ENCODE results near the gene PEX10.
"Not testable (repeated sequence)": the region's sequence is repeated elsewhere in the genome, so short reads cannot be mapped to it uniquely, and the experiment has no call there.

PEX10 gene

DNA sequence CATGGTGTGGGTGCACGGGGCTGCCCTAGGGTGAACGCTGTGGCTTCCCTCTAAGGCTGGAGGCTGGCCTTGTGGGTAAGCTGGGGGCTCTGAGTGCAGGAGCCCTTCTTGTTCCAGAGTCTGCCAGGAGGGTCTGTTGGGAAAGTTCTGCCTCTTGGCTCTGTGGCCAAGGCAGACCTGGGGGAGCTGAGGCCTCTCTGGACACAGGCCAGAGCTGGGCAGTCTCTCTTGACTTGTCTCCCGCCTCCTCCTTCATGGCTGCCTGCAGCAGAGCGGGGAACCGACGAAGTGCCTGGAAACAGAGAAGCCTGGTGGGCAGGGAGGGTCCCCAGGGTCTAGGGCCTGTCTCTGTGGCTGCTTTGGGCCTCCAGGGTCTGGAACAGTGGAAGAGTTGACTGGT is 30.3 kb upstream of the PEX10 start:
- no peak for DNase-seq

DNA sequence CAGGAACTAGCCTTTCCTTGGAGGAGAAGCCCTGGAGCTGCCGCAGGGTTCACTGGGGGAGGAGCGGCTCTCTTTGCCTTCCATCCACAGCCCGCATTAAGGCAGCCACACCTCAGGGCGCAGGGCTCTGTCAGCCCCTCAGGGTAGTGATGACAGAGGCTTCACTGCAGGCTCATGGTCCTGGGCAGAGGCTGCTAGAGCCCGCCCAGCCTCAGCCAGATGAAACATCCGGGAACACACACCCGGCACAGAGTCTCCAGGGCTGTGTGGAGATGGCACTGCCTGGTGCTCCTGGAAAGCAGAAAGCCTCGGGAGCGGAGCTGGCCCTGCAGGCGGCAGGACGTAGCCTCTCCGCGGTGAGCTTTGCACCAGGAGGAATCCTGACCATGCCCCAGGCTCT is 29.4 kb upstream of the PEX10 start:
- DNase-seq: no peak

DNA sequence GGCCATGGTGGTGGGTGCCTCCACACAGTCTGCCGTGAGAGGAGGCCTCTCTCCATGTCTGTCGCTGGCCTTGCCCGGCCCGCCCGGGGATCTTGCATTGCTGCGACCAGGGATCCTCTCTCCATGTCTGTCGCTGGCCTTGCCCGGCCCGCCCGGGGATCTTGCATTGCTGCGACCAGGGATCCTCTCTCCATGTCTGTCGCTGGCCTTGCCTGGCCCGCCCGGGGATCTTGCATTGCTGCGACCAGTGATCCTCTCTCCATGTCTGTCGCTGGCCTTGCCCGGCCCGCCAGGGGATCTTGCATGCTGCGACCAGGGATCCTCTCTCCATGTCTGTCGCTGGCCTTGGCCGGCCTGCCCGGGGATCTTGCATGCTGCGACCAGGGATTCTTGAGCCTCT is 28.0 kb upstream of the PEX10 start:
- DNase-seq: not testable (repeated sequence)

DNA sequence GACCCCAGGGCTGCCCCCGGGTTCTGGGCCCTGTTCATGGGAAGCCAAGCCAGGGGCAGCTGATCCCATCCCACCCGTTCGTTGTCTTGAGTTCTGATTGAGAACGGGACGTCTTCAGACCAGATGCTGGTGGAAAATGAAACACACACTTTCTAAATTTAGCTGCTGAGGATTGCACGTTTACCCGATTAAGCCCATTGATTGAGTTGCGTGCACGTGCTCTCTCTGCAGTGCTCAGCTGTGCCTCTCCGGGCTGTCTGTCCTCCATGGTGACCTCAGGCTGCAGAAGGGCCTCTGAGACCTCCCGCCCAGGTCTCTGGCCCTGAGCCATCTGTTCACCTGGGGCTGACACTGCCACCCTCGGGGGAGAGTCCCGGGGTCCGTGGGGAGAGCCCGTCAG is 27.0 kb upstream of the PEX10 start:
- no peak for DNase-seq

DNA sequence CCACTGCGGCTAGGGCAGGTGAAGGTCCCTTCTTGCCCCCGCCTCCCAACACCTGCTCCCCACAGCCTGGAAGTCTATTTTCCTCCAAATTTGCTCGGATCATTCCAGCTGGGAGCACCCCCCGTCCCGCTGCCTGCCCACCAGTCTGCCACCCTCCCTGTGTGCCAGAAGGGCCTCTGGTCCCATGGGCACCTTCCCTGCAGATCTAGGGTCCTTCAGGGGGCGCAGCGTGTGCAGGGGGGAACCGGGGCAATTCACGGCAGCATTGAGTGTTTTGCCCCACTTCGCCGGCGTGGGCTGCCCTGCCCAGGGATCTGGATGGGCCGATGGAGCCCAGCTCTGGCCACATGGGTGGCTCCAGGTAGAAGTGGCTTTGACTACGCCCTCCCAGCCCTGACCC is 26.3 kb upstream of the PEX10 start:
- DNase-seq: no peak

DNA sequence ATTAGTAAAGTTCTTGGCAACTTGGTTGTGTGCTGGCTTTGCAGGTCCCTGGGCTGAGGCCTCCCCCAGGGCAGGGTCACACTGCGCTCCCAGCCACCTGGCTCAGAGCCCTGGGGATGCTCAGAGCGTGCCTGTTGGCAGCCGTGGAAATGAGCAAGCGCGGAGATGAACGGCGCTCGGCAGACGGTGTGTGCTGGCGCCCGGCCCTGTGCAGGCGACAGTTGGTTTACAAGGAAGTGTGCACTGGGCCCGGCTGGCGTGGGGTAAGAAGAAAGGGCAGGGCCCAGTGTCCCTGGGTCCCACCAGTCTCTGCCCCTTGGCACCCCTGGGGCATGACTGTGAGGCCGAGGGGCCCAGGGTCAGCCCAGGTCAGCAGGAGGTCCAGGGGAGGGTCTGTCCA is 25.7 kb upstream of the PEX10 start:
- DNase-seq: no peak

DNA sequence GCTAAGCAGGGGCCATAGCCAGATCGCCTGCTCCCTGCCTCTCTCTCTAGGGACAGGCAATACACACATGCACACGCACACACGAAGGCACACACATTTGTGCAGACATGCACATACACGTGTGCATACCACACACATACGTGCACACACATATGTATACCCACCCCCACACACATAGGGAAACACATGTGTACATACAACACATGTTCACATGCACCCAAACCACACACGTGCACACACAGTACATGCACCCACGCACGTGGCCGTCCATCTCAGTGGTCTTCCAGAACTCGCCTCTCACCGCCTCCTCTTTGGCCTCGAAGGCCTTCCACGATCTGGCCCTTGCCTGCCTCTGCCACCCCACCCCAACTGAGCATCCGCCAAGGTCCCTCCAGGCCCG is 25.3 kb upstream of the PEX10 start:
- DNase-seq: no peak

DNA sequence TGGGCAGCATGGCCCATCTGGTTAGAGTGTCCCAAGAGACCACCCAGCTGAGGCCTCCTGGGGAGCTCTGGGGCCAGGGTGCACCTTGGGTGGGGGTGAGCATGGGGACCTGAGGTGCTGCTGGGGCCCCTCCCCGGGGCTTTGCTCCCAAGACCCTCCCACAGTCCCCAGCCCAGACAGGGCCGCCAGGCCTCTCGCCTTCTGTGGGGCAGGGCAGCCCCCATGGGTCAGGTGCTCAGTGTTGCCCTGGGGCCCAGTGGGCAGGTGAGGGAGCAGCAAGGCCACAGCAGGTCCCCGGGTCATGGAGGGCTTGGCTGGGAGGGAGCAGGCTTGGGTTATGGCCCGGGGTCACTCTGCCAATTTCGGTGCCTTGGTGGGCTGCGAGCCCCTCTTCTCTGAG is 24.5 kb upstream of the PEX10 start:
- no peak for DNase-seq

DNA sequence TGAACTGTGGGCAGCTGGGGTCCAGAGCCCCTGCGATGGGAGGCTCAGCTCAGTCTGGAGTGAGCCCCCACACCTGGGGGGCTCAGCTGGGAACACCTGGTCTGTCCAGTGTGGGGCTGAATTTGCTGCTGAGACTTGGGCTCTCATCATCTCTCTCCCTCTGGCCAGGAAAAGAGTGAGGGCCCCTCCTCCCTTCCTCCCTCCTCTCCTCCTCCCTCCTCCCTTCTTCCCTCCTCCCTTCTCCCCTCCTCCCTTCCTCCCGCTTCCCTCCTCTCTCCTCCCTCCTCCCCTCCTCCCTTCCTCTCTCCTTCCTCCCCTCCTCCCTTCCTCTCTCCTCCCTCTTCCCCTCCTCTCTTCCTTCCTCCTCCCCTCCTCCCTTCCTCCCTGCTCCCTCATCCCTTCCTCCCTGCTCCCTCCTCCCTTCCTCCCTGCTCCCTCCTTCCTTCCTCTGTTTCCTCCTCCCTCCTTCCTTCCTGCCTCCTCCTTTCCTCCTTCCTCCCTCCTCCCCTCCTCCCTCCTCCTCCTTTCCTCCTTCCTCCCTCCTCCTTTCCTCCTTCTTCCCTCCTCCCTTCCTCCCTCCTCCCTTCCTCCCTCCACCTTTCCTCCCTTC is 23.5 kb upstream of the PEX10 start:
- DNase-seq: no peak

DNA sequence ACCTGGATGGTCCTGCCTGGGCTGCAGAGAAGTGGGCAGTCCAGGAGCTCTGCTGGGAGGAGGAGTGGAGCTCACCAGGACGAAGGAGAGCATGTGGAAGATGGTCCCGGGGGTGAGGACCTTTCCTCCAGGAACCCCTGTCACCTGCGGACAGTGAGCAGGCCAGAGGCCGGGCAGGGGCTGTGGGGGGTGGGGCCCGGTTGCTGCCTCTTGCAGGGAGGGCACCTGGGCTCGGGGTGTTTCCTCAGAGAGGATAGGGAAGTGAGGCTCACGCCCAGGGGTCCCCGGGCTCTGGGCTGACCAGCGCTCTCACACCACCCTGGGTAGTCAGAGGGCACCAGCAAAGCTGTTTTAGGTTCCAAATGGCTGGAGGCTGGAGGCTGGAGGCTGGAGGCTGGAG is 22.7 kb upstream of the PEX10 start:
- DNase-seq: no peak

DNA sequence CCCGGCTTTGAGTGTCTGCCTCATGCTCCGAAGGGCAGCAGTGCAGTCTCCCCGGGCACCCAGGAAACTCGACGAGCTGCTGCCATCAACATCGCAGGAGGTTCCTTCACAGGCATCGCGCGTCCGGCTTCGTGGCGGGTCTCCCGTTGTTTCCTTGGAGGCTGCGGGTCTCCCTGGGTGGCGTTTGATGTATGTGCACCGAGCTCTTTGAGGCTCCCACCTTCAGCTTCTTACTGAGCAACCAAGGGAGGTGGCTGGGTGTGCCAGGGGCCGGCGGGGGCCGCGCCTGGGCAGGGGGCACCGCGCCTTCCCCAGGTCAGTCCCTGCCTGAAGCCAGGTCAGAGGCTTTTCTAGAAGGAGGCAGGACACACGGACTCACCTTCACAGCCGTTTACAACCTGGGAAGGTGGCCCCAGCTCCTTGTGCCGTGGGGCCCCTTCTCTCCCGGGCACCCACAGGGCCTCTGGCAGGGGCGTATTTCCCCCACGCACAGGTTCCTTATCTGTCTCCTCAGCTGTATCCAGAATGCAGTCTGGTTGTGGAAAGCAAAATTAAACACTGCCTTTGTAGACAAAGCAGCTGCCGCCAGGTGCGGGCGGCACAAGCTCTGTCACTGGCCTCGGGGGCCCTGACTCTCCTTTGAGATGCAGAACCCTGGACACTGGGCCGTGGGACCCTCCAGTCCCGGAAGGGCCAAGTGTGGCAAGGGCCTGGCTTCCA is 21.7 kb upstream of the PEX10 start:
- no peak for DNase-seq

DNA sequence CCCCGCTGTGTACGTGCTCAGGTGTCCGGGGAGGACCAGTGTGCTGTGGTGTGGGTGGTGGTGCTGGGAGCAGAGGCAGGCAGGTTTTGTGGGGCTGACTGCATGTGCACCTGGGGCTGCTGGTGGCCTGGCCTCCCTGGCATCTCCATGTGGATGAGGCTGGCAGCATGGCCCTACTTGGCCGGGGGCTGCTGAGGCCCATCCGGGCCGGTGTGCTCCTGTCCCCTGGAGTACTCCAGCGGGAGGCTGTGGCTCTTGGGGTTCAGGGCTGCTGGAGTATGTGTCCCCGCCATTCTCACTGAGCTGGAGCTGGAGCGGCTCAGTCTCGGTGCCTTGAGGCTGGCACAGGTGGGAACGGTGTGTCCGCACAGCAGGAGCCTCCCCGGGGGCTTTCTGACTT is 20.8 kb upstream of the PEX10 start:
- DNase-seq: no peak

DNA sequence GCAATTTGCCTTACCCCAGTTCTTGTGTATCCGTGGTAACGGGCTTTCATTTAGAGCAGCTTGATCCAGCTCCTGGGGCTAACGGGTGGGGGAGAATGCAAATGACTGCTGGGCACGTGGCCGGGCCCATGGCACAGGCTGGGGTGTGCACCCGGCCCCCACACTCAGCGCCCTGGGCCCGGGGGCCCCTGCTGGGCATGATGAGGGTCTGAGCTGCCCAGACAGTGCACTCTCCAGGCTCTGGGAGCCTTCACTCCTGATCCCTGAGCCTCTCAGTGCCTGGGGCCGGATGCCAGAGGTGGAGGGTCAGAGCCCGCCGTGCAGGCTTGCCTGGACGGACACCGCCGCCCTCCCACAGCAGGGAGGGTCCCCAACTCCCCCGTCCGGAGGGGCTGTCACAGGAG is 20.1 kb upstream of the PEX10 start:
- no peak for DNase-seq

DNA sequence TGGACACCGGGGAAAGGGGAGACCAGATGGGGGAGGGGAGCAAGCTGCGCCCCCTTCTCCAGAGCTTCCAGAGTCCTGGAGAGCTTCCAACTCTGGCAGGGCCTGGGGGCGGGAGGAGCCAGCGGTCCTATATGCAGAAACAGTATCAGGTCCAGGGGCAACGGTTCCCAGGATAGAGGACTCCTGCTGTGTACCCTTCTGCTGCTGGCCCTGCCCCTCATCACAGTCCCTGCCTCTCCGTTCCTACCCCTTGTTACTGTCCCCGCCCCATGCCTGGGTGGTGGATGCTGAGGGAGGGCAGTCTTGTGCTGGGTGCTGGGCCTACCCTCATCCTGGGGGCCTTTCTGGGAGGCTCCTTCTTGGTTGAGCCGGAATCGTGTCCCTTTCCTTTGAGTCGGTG is 19.2 kb upstream of the PEX10 start:
- no peak for DNase-seq

DNA sequence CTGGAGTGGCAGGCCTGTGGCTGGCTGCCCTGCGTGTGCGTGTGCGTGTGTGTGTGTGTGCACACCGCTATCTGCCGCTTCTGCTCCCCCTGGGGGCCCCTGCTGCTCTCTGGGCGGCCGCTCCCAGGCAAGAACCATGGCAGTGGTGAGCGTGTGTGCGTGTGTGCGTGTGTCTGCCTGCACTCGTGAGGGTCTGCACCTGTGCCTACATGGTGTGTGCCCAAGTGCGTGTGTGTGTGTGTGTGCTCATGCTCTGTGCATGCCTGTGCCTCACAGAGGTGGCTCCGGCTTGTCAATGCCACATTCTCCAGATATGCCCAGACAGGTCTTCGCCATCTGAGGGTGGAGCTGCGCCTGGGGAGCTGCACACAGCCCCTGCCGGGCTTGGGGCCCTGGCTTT is 18.7 kb upstream of the PEX10 start:
- DNase-seq: no peak

DNA sequence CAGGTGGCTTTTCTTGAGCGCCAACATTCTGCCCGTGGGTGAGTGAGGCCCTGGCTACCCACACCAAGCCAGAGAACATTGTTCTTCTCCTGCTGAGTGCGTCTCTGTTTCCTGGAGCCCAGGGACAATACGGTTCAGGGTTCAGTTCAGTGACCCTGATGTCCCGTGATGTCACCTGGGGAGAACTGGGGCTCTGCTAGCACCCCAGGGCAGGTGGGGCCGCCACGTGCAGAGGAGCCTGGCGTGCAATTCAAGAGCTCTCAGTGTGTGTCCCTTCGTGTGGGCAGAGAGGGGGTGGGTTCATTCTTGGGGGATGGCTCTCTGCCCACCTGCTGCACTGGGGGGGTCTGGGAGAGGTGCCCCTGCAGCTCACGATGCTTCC is 18.2 kb upstream of the PEX10 start:
- DNase-seq: no peak

DNA sequence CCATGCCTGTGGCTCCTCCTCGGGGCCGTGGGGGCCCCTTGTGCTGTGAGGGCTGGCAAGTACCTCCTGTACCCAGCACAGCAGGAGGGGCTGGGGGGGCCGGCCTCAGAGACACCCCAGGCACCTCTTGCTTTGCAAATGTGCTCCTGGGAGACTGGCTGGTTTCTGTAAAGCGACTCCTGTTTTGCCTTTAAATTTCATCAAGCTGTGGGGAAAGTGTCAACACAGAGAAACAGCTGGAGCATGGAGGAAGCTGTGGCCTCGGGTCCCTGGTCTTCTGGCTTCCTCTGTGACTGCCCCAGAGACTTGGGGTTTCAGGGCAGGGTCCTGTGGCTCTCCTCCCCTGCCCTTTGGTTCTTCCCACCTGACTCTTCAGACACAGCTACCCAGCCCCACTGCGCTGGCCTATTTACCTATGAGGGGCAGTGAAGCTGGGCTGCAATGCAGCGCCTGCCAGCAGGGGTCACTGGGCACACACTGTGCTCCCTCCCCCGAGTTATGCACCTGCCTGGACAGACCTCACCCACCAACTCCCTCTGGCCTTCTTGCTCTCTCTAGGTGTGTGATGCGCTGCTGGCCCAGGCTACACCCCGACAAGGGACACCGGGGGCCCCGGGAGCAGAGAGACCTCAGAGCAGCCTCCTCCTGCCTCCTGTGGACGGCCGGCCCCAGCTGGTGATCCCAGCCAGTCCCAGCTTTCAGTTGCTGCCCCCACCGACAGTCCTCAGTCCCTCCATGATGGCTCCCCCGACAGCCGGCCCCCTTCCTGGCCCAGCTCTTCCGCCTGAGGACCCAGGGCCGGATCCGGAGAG is 17.6 kb upstream of the PEX10 start:
- DNase-seq: no peak

DNA sequence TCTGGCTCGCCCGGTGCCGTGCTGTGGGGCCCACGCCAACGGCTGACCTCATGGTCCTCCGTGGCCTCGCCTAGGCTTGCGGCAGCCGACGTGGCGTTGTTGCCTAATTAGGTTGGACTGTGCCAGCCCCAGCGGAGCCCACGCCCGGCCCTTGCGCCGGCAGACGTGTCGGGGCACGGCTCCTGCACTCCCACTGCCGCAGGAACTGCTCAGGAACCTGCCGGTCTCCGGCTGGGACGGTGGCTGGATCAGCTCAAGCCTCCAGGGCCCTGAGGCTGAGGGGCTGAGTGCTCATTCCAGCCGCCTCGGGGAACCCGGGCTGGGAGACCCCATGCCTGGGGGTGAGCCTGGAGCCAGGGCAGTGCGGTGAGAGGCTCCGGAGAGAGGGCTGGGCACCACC is 16.1 kb upstream of the PEX10 start:
- no peak for DNase-seq

DNA sequence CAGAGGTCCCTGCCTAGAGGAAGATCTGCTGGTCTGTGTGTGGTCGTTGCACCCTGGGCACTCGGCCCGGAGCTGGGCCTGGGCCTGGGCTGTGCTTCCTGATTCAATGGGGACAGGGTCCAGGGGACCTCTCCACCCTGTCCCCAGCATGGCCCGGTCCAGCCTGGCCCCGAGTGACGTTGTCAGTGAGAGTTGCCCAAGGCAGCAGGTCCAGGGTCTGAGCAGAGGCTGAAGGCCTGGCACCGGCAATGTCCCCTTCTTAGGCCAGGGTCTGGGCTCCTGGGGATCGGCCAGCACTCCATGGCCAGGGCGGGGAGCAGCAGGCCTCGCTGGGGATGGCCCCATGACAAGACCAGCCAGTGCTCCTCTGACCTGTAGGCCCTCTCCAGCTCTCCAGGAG is 15.6 kb upstream of the PEX10 start:
- no peak for DNase-seq

DNA sequence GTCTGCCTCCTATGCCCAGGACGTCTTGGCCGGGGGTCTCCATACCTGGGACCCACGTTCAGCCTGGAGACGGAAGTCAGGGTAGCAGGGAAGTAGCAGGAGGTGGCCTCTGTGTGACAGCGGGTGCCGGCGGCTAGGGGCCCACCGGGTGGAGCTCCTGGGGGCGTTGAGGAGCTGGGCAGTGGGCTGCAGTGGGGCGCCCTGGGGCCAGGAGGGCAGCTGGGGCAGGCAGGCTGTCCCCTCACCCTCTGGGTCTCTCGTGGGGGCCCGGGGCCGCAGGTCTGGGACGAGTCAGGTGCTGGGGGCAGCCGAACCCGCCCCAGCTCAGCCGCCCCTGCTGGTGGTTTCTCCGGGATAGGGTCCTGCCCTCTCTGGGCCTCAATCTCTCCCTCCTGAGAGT is 14.7 kb upstream of the PEX10 start:
- no peak for DNase-seq

DNA sequence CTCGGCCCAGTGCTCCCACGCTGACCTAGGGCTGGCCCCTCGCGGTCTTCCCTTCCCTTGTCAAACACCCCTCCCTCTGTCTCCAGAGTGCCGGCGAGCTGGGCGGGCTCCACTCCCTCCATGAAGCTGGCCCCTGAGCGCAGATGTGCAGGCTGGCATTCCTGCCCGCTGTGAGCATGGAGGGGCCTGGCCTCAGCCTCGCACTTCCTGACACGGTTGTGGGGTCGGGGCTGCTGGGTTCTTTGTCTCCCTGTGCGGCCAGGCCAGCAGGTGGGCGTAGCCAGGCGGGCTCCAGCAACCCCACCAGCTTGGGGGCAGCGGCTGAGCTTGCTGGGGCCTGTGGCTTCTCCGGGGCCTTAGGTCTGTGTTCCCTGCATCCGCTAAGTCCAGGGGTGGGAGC is 14.2 kb upstream of the PEX10 start:
- no peak for DNase-seq

DNA sequence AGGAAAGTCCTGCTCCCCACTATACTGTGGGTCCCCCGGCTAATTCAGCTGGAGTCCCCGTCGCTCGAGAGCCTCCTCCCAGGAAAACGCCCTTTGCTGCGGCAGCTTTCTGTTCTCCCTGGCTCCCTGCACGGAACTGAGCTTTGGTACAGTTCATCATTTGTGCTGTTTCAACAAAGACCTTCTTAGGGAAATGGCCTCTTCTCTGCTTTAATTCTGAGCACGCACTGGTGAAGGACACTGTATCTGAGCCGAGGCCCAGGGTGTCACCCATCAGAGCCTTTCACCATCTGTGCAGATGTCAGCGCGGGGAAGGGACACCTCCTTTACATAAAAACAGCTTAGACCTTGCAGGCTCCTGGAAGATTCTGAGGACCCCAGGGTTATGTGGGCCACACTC is 13.5 kb upstream of the PEX10 start:
- DNase-seq: no peak

DNA sequence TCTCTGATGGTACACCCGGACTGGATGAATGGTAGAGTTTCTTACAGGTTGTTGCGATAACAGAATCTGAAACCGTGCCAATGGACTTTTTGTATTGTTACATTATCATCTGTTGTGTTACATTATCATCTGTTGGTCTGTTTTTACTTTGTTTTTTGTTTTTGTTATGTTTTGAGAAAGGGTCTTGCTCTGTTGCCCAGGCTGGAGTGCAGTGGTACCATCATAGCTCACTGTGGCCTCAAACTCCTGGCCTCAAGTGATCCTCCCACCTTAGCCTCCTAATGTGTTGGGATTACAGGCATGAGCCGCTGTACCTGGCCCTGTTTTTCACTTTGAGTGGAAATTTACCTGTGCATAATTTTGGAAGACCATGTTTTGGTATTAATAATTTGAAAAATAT is 10.2 kb upstream of the PEX10 start:
- no peak for DNase-seq

DNA sequence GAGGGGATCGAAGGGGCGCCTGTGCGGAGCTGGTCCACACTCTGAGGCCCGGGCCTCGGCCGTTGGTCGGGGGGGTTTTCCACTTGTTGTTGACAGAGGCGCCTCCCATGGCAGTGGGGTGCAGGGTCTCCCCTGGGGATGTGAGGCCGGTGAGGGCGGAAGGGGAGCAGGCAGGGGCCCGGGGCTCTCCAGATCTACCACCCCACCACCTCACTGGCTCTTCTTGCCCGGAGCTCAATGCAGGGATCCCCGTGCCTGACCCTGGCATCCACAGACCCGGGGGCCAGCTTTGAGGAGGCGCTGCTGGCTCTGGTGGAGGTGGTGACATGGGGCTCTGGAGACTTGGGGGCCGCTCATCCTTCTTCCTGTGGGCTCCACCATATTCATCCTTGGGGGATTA is 7.1 kb upstream of the PEX10 start:
- no peak for DNase-seq
